Gastroesophageal sphincter (tissue), 4 donors: ENCODE results near the gene TAS2R42. TPM values are rescaled to one million over a fixed set of nuclear protein-coding genes. Genes with fewer than 3 reads are reported as not detected.

Source experiments
- ATAC-seq: fragments of 150-250 bp; one replicate; pipeline ENCODE4 v1.9.1; 2016; ENCODE audit warnings: mild to moderate bottlenecking, moderate library complexity
- H3K27ac ChIP-seq, 4 donors: fragments of 200-600 bp; sonication (generic) in 3 of 4; 1 replicate in 3 of 4; 2 replicates in 1 of 4; pipeline ENCODE4 v1.5.1; 2016 to 2019
- H3K27me3 ChIP-seq: fragments of 200-600 bp; sonication (generic); one replicate; pipeline ENCODE4 v1.5.1; 2019
- H3K36me3 ChIP-seq, 2 donors: fragments of 200-600 bp; sonication (generic); one replicate each; pipeline ENCODE4 v1.5.1; 2019; ENCODE audit warnings: control low read depth in 1 of 2
- H3K4me1 ChIP-seq, 3 donors: fragments of 200-600 bp; sonication (generic); 1 replicate in 2 of 3; 2 replicates in 1 of 3; pipeline ENCODE4 v1.5.1; 2016 to 2019; ENCODE audit warnings: control low read depth in 2 of 3
- H3K4me3 ChIP-seq, 2 donors: fragments of 200-600 bp; sonication (generic); one replicate each; pipeline ENCODE4 v1.5.1; 2019; ENCODE audit warnings: mild to moderate bottlenecking in 1 of 2, moderate library complexity in 1 of 2
- H3K9me3 ChIP-seq, 3 donors: fragments of 200-600 bp; sonication (generic); one replicate each; pipeline ENCODE4 v1.5.1; 2017 to 2019; ENCODE audit warnings: control low read depth in 2 of 3
- CTCF ChIP-seq, 4 experiments: fragments of 200-600 bp in 2 of 4; fragments of 450-650 bp in 2 of 4; sonication (generic) in 1 of 4; IDR thresholded peaks; one replicate each; pipeline ENCODE4 v1.5.1; 2017 to 2019; ENCODE audit warnings: antibody characterized with exemption in 4 of 4, mild to moderate bottlenecking in 2 of 4, moderate library complexity in 2 of 4
- EP300 ChIP-seq: sonication (generic); formaldehyde crosslinking; IDR thresholded peaks from one replicate; pipeline ENCODE4 v1.6.1; 2017; ENCODE audit warnings: antibody characterized with exemption, mild to moderate bottlenecking
- POLR2A ChIP-seq, 2 donors: fragments of 450-650 bp; IDR thresholded peaks; one replicate each; pipeline ENCODE4 v1.6.1; 2017; ENCODE audit warnings: antibody characterized with exemption in 2 of 2, mild to moderate bottlenecking in 2 of 2, moderate library complexity in 1 of 2
- POLR2AphosphoS5 ChIP-seq: sonication (generic); formaldehyde crosslinking; IDR thresholded peaks from one replicate; pipeline ENCODE4 v1.6.1; 2017; ENCODE audit warnings: antibody characterized with exemption
- WGBS, 2 donors: methylation state at CpG; one replicate each; pipeline ENCODE4 v1.1.5; 2018; ENCODE audit warnings: low coverage in 1 of 2; 5-methylcytosine and 5-hydroxymethylcytosine counted together
- total RNA-seq, 4 donors: library from RNA; depleted of rRNA; stranded (reverse); fragments of >200 nt; gene quantifications; one replicate each; pipeline ENCODE4 v1.1.0, GENCODE V29; 2016

The TAS2R42 gene
- total RNA-seq, 4 donors from 2014 or later, result not detected

DNA sequence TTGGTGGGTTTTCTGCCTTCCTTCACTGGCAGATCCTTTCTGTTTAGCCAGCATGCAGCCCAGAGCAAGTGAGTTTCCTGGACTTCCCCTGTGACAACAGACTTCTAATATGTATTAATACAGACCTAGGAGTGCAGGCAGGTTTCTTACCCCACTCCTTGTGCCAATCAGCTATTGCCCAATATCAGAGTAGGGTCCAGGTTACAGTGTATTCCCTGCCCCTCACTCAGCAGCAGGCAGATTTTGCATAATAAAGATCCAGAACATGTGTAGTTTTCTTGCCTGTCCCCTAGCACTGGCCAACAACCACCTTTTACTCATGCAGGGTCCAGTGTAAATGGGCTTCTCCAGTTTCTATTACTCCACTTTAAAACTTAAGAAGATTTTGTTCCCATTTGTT lies 20.4 kb downstream of the TAS2R42 start:
- no peak for ATAC-seq
- Histone ChIP-seq H3K27ac (no peak overlapping the region), H3K4me1 (peaks cover 3 to 35% (median 18%) of the 10 kb centered on the region in 3 donors), H3K4me3 (no peak overlapping the region), H3K9me3 (no peaks in the 10 kb centered on the region), H3K36me3 (peaks cover 0 to 12% of the 10 kb centered on the region in 2 donors), H3K27me3 (no peaks in the 10 kb centered on the region)
- TF ChIP-seq POLR2A (IDR thresholded peaks at IDR 0.05) (no peak), CTCF (IDR thresholded peaks at IDR 0.05) (no peak), EP300 (no peak), POLR2AphosphoS5 (no peak)

DNA sequence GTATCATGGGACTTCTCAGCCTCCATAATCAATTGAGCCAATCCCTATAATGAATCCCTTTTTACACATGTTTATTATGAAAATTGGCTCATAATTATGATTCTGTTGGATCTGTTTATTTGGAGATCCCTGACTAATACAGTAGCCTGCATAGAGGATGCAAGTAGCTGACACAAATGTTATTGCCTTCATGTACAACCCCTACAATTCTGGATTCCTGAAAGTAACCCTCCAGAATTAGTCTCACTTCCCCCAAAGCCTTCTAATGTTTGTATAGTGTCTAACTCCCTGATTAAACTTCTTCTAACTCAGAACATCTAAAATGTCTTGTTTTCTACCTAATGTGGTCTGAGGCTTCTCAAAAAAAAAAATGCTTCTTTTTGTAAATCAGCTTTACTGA lies 22.4 kb downstream of the TAS2R42 start:
- TF ChIP-seq POLR2AphosphoS5 (no peak), POLR2A (IDR thresholded peaks at IDR 0.05) (no peak), EP300 (no peak), CTCF (IDR thresholded peaks at IDR 0.05) (no peak)
- no peak for ATAC-seq

DNA sequence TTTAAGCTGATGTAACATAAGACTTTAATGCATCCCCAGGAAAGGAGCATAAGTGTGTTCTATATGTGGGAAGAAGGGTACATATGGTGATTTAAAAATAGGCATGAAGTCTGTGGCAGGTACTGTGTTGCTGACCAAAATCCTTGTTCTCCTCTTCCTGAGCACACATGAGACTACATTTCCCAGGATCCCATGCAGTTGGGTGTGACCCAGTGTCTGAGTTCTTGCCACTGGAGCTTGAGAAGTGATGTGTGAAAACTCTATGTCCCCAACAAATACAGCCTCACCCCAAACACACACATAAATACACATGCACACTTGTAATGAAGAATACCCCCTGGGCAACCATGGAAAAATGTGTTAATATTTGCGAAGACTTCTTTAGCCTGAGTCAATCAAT lies 24.2 kb downstream of the TAS2R42 start:
- H3K27me3 ChIP-seq, result no peaks in the 10 kb centered on the region
- 91% methylated on average over 1 of the region's 1 CpG; no CpG with 5 or more reads in 1 of the 2 donors for WGBS, 2 donors
- H3K4me3 ChIP-seq, result no peak overlapping the region
- H3K27ac ChIP-seq, result no peak overlapping the region
- no peaks in the 10 kb centered on the region for H3K9me3 ChIP-seq
- H3K4me1 ChIP-seq, result peaks cover 0 to 15% (median 0%) of the 10 kb centered on the region in 3 donors
- no peak for ATAC-seq
- peaks cover 0 to 17% of the 10 kb centered on the region in 2 donors for H3K36me3 ChIP-seq
- TF ChIP-seq POLR2A (IDR thresholded peaks at IDR 0.05) (no peak), CTCF (IDR thresholded peaks at IDR 0.05) (no peak), POLR2AphosphoS5 (no peak), EP300 (no peak)

More for the DNA sequence above, 22.4 kb downstream of the TAS2R42 start:
- H3K4me1 ChIP-seq, result peaks cover 0 to 20% (median 6%) of the 10 kb centered on the region in 3 donors
- no peak overlapping the region for H3K4me3 ChIP-seq
- peaks cover 0 to 17% of the 10 kb centered on the region in 2 donors for H3K36me3 ChIP-seq
- no peaks in the 10 kb centered on the region for H3K9me3 ChIP-seq
- H3K27me3 ChIP-seq, result no peaks in the 10 kb centered on the region
- H3K27ac ChIP-seq, result no peak overlapping the region

DNA sequence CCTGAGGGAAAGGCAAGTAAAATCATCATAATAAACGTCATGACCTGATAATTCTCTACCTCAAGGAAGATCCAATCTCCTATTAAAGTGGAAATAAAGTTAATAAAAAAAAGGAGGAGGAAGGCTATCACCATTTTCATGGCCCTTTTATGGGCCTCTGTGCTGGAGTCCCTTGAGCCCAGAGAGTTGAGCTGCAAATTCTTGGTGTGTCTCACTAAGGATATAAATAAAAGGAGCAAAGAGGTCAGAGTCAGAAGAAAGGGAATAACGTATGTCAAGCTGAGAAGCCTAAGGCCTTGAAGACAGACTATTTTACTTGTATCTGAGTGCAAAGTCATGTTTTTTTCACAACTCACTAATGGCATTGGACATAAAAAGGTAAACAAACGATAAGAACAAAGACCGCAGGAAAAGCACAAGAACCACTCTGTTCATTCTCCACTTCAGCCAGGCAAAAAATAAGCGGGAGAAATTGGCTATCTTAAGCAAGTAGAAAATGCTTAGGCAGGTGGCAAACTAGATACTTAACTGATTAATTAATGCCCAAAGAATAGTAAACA lies 27.8 kb downstream of the TAS2R42 start:
- ATAC-seq, result no peak
- Histone ChIP-seq H3K4me1 (peaks cover 0 to 10% (median 0%) of the 10 kb centered on the region in 3 donors), H3K27ac (no peak overlapping the region), H3K27me3 (no peaks in the 10 kb centered on the region), H3K36me3 (peaks cover 0 to 5% of the 10 kb centered on the region in 2 donors), H3K9me3 (no peaks in the 10 kb centered on the region), H3K4me3 (no peak overlapping the region)
- WGBS, 2 donors, result 28 to 47% methylated on average over 4 to 5 of the region's 5 CpGs
- TF ChIP-seq CTCF (IDR thresholded peaks at IDR 0.05) (no peak), POLR2AphosphoS5 (no peak), EP300 (no peak), POLR2A (IDR thresholded peaks at IDR 0.05) (no peak)

DNA sequence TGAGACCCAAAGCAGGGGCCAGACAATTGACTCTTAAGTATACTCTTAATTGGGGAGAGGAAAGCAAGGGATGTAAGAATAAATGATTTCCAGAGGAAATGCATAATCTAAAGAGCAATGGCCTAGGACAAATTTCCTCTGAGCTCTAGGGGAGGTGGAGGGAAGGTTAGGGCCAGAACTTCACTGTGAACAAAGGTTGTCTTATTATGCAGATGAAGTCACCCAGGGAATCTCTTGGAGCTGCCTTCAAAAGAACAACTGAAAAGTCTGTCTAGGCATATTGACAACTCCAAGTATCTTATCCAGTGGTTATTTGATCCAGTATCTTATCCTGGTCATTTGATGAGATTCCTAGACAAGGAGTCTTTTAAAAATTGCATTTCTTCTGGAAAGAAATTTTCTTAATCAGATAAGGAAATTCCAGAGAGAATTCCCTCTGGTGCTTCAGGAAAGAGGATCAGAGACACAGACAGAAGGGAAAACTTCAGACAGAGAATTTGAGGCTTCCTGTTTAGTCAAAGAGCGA lies 32.3 kb downstream of the TAS2R42 start:
- no peak overlapping the region for H3K4me3 ChIP-seq
- WGBS, 2 donors, result 96 to 100% methylated on average over 1 of the region's 1 CpG
- H3K9me3 ChIP-seq, result no peaks in the 10 kb centered on the region
- H3K36me3 ChIP-seq, result no peaks in the 10 kb centered on the region
- no peak for TF ChIP-seq POLR2AphosphoS5
- TF ChIP-seq CTCF (IDR thresholded peaks at IDR 0.05), result no peak
- TF ChIP-seq POLR2A (IDR thresholded peaks at IDR 0.05), result no peak
- TF ChIP-seq EP300, result no peak
- no peak overlapping the region for H3K27ac ChIP-seq
- no peaks in the 10 kb centered on the region for H3K27me3 ChIP-seq
- H3K4me1 ChIP-seq, result peaks cover 0 to 10% (median 0%) of the 10 kb centered on the region in 3 donors
- no peak for ATAC-seq
